B cell (primary cell): ENCODE measurements around the gene SHH. TPM values are rescaled to one million over a fixed set of nuclear protein-coding genes. Genes with fewer than 3 reads are reported as not detected.

Source experiments
- ATAC-seq: fragments of 200-7000 bp; cut with Tn5 transposase; one replicate; pipeline ENCODE4 v1.10.0; 2021; ENCODE audit warnings: low read depth, mild to moderate bottlenecking, moderate number of reproducible peaks, moderate library complexity
- CTCF ChIA-PET: fragments of 350-600 bp; sonication (Branson Sonifier 250); formaldehyde crosslinking; loops from one replicate; lab custom pipeline; 2021; ENCODE audit warnings: antibody characterized with exemption, inconsistent platforms; lab: Charles Lee
- POLR2A ChIA-PET: fragments of 350-600 bp; sonication (Branson Sonifier 250); formaldehyde crosslinking; loops from one replicate; lab custom pipeline; 2021; ENCODE audit warnings: antibody characterized with exemption; lab: Charles Lee
- DNase-seq: peaks from one replicate; pipeline ENCODE4 v3.0.0; 2013
- H2AFZ ChIP-seq: 2 replicates; pipeline ENCODE4 v1.6.1; 2012; ENCODE audit warnings: mild to moderate bottlenecking, low read depth, low read length; ENCODE audit not compliant: insufficient read depth, poor library complexity, severe bottlenecking
- H3K27ac ChIP-seq, 2 donors: 1 replicate in 1 of 2; 2 replicates in 1 of 2; pipeline ENCODE4 v1.5.1; 2012 to 2013; ENCODE audit warnings: low read length in 2 of 2, mild to moderate bottlenecking in 2 of 2, moderate library complexity in 1 of 2
- H3K27me3 ChIP-seq, 4 experiments: fragments of 200-600 bp in 1 of 4; sonication (generic) in 1 of 4; replicated peaks in 1 of 4; 1 replicate in 2 of 4; 2 replicates in 2 of 4; pipeline versions ENCODE4 v1.6.1 to v1.7.0; 2013 to 2016; ENCODE audit warnings: low read length in 3 of 4, mild to moderate bottlenecking in 2 of 4, mixed read lengths in 1 of 4, moderate library complexity in 1 of 4; ENCODE audit not compliant: insufficient read depth in 4 of 4, control insufficient read depth in 3 of 4; ENCODE audit errors: control extremely low read depth in 1 of 4
- H3K36me3 ChIP-seq, 2 experiments: replicated peaks in 1 of 2; 1 replicate in 1 of 2; 2 replicates in 1 of 2; pipeline versions ENCODE4 v1.6.1 to v1.7.1; 2013; ENCODE audit warnings: low read length in 1 of 2; ENCODE audit not compliant: insufficient read depth in 2 of 2, control insufficient read depth in 1 of 2; ENCODE audit errors: control extremely low read depth in 1 of 2, extremely low read depth in 1 of 2
- H3K4me1 ChIP-seq, 2 donors: fragments of 200-600 bp in 1 of 2; sonication (generic) in 1 of 2; 1 replicate in 1 of 2; 2 replicates in 1 of 2; pipeline versions ENCODE4 v1.5.1 to v1.6.1; 2013 to 2017; ENCODE audit warnings: low read length in 2 of 2; ENCODE audit not compliant: control insufficient read depth in 2 of 2, insufficient read depth in 2 of 2
- H3K4me2 ChIP-seq: replicated peaks from 2 replicates; pipeline ENCODE3; 2012; ENCODE audit warnings: mild to moderate bottlenecking, low read depth, low read length; ENCODE audit not compliant: poor library complexity, severe bottlenecking
- H3K4me3 ChIP-seq, 5 experiments: fragments of 200-600 bp in 1 of 5; sonication (generic) in 1 of 5; 1 replicate in 3 of 5; 2 replicates in 2 of 5; pipeline versions ENCODE4 v1.5.1 to v1.7.0; 2011 to 2016; ENCODE audit warnings: low read length in 4 of 5, mild to moderate bottlenecking in 4 of 5, low read depth in 2 of 5, control low read depth in 1 of 5, moderate library complexity in 1 of 5; ENCODE audit not compliant: insufficient read depth in 1 of 5; ENCODE audit errors: control extremely low read depth in 1 of 5, extremely low read depth in 1 of 5
- H3K79me2 ChIP-seq: fragments of 200-600 bp; sonication (generic); one replicate; pipeline ENCODE4 v1.6.0; 2016; ENCODE audit warnings: low read length; ENCODE audit not compliant: control insufficient read depth, insufficient read depth
- H3K9ac ChIP-seq: fragments of 200-600 bp; sonication (generic); 2 replicates; pipeline ENCODE4 v1.6.1; 2017; ENCODE audit warnings: mild to moderate bottlenecking, low read length, moderate library complexity
- H3K9me3 ChIP-seq, 3 donors: one replicate each; pipeline versions ENCODE4 v1.6.1 to v1.7.1; 2013; ENCODE audit warnings: low read length in 2 of 3; ENCODE audit not compliant: control insufficient read depth in 2 of 3, insufficient read depth in 1 of 3; ENCODE audit errors: control extremely low read depth in 1 of 3
- H4K20me1 ChIP-seq: 2 replicates; pipeline ENCODE4 v1.6.0; 2012; ENCODE audit warnings: mild to moderate bottlenecking, low read length; ENCODE audit not compliant: insufficient read depth, control insufficient read depth, poor library complexity, severe bottlenecking
- H3K27ac Mint-ChIP-seq: one replicate; pipeline ENCODE4 v1.8.0; 2021; ENCODE audit warnings: mixed read lengths
- H3K27me3 Mint-ChIP-seq: one replicate; pipeline ENCODE4 v1.8.0; 2021; ENCODE audit warnings: mixed read lengths
- H3K4me1 Mint-ChIP-seq: one replicate; pipeline ENCODE4 v1.8.0; 2021; ENCODE audit warnings: mixed read lengths
- H3K4me3 Mint-ChIP-seq: one replicate; pipeline ENCODE4 v1.8.0; 2021; ENCODE audit warnings: mixed read lengths
- H3K9me3 Mint-ChIP-seq: one replicate; pipeline ENCODE4 v1.8.0; 2022; ENCODE audit warnings: mixed read lengths; ENCODE audit not compliant: insufficient read depth
- EZH2 ChIP-seq: IDR thresholded peaks from 2 replicates; pipeline ENCODE4 v1.6.1; 2012; ENCODE audit warnings: borderline replicate concordance, low read depth, mild to moderate bottlenecking, moderate library complexity, low read length; ENCODE audit not compliant: insufficient read depth, poor library complexity, severe bottlenecking
- WGBS: methylation state at CpG from one replicate; pipeline ENCODE4 v1.1.5; 2013; ENCODE audit warnings: missing lambda C conversion rate; ENCODE audit not compliant: insufficient coverage; 5-methylcytosine and 5-hydroxymethylcytosine counted together
- intact Hi-C: fragments of 100-400 bp; cut with micrococcal nuclease; formaldehyde crosslinking; loops from one replicate; pipeline ENCODE4 v1.10.0; 2022
- polyA plus RNA-seq: library from polyadenylated mRNA; depleted of rRNA; stranded (reverse); fragments of >200 nt; gene quantifications from 2 replicates; pipeline ENCODE4 v1.2.3, GENCODE V29; 2012
- total RNA-seq, 2 donors: library from RNA; stranded (reverse); fragments of 120-200 nt in 1 of 2; gene quantifications; 1 replicate in 1 of 2; 2 replicates in 1 of 2; pipeline versions ENCODE4 v1.2.3 to v1.2.4, GENCODE V29; 2013 to 2022
- TF ChIP-seq, protein P1 (sequence below): fragments of 200-600 bp; IDR thresholded peaks from one replicate; pipeline ENCODE4 v1.8.0; 2022; ENCODE audit warnings: antibody characterized with exemption, mild to moderate bottlenecking

SHH gene
- total and polyA plus RNA-seq, 2 donors (not counting 1 experiment from before 2014, with no cell fraction given): not detected

GRCh38 chr7:155792315-155792960 lies 19.8 kb downstream of the SHH start:
- H3K79me2 ChIP-seq: no peaks in the 10 kb centered on the region
- H2AFZ ChIP-seq: no peak overlapping the region
- Mint-ChIP-seq H3K27me3 (peaks cover 17% of the 10 kb centered on the region), H3K4me1 (peaks cover 5% of the 10 kb centered on the region), H3K9me3 (no peaks in the 10 kb centered on the region), H3K27ac (no peak overlapping the region), H3K4me3 (no peak overlapping the region)
- ChIA-PET CTCF (no interaction called here), POLR2A (no interaction called here)
- no peak overlapping the region for H3K27ac ChIP-seq
- H3K4me3 ChIP-seq: no peak overlapping the region
- peaks cover 0 to 23% (median 6%) of the 10 kb centered on the region in 4 experiments for H3K27me3 ChIP-seq
- DNase-seq (no peak), ATAC-seq (no peak)
- no peak for TF ChIP-seq EZH2
- TF ChIP-seq, protein P1, sequence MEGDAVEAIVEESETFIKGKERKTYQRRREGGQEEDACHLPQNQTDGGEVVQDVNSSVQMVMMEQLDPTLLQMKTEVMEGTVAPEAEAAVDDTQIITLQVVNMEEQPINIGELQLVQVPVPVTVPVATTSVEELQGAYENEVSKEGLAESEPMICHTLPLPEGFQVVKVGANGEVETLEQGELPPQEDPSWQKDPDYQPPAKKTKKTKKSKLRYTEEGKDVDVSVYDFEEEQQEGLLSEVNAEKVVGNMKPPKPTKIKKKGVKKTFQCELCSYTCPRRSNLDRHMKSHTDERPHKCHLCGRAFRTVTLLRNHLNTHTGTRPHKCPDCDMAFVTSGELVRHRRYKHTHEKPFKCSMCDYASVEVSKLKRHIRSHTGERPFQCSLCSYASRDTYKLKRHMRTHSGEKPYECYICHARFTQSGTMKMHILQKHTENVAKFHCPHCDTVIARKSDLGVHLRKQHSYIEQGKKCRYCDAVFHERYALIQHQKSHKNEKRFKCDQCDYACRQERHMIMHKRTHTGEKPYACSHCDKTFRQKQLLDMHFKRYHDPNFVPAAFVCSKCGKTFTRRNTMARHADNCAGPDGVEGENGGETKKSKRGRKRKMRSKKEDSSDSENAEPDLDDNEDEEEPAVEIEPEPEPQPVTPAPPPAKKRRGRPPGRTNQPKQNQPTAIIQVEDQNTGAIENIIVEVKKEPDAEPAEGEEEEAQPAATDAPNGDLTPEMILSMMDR: no peak
- 94% methylated on average over 7 of the region's 14 CpGs for WGBS
- H4K20me1 ChIP-seq: no peaks in the 10 kb centered on the region
- no peaks in the 10 kb centered on the region for H3K36me3 ChIP-seq
- H3K4me2 ChIP-seq: no peak overlapping the region
- intact Hi-C loops: no loop called here
- peaks cover 9 to 11% of the 10 kb centered on the region in 2 donors for H3K4me1 ChIP-seq
- H3K9ac ChIP-seq: no peak overlapping the region
- no peaks in the 10 kb centered on the region for H3K9me3 ChIP-seq

- H3K36me3 ChIP-seq: no peaks in the 10 kb centered on the region
- no peak overlapping the region for H3K4me2 ChIP-seq
- DNase-seq (no peak), ATAC-seq (no peak)
- H3K27ac ChIP-seq: no peak overlapping the region
- Mint-ChIP-seq H3K9me3 (no peaks in the 10 kb centered on the region), H3K4me3 (no peak overlapping the region), H3K27ac (no peak overlapping the region), H3K4me1 (peaks cover 5% of the 10 kb centered on the region), H3K27me3 (peaks cover 17% of the 10 kb centered on the region)
- ChIA-PET CTCF (no interaction called here), POLR2A (no interaction called here)
- no peak overlapping the region for H2AFZ ChIP-seq
- TF ChIP-seq, protein P1: no peak
- no peak for TF ChIP-seq EZH2
- no peaks in the 10 kb centered on the region for H3K79me2 ChIP-seq
- intact Hi-C loops: no loop called here
- WGBS: 91% methylated on average over 3 of the region's 7 CpGs
- no peaks in the 10 kb centered on the region for H4K20me1 ChIP-seq
- H3K4me3 ChIP-seq: no peak overlapping the region
- no peak overlapping the region for H3K9ac ChIP-seq
- H3K27me3 ChIP-seq: peaks cover 0 to 23% (median 7%) of the 10 kb centered on the region in 4 experiments
- peaks cover 10 to 17% of the 10 kb centered on the region in 2 donors for H3K4me1 ChIP-seq
- H3K9me3 ChIP-seq: no peaks in the 10 kb centered on the region
These were observed 20.4 kb downstream of the SHH start for GRCh38 chr7:155791836-155792235.
